Glutamatergic neuron (in vitro differentiated cells): Measurements from ENCODE around the gene OTULIN. TPM values are rescaled to one million over a fixed set of nuclear protein-coding genes. Genes with fewer than 3 reads are reported as not detected.

Source experiments
- DNase-seq: peaks from one replicate; pipeline ENCODE4 v3.0.0; 2022
- H3K27ac Mint-ChIP-seq: one replicate; pipeline ENCODE4 v1.8.0; 2020; ENCODE audit warnings: mild to moderate bottlenecking, mixed read lengths, inconsistent platforms; ENCODE audit not compliant: unreplicated experiment
- H3K27me3 Mint-ChIP-seq: one replicate; pipeline ENCODE4 v1.8.0; 2020; ENCODE audit warnings: mild to moderate bottlenecking, moderate library complexity, mixed read lengths, inconsistent platforms; ENCODE audit not compliant: unreplicated experiment
- H3K36me3 Mint-ChIP-seq: one replicate; pipeline ENCODE4 v1.8.0; 2020; ENCODE audit warnings: mild to moderate bottlenecking, mixed read lengths, inconsistent platforms; ENCODE audit not compliant: unreplicated experiment
- H3K4me1 Mint-ChIP-seq: one replicate; pipeline ENCODE4 v1.8.0; 2020; ENCODE audit warnings: mild to moderate bottlenecking, low read depth, mixed read lengths, inconsistent platforms; ENCODE audit not compliant: unreplicated experiment
- H3K4me3 Mint-ChIP-seq: one replicate; pipeline ENCODE4 v1.8.0; 2020; ENCODE audit warnings: mild to moderate bottlenecking, mixed read lengths, inconsistent platforms; ENCODE audit not compliant: unreplicated experiment
- H3K9me3 Mint-ChIP-seq: one replicate; pipeline ENCODE4 v1.8.0; 2020; ENCODE audit warnings: mild to moderate bottlenecking, moderate library complexity, mixed read lengths, inconsistent platforms; ENCODE audit not compliant: unreplicated experiment
- CTCF ChIP-seq: fragments of 200-600 bp; sonication (generic); IDR thresholded peaks from one replicate; pipeline ENCODE4 v1.5.0; 2021; ENCODE audit not compliant: partially characterized antibody, unreplicated experiment
- total RNA-seq: library from RNA; stranded (reverse); fragmentation: NEBNext Ultra II Directional; extraction: Animal tissue kit (Norgen Biotek cat#: 25700); gene quantifications from one replicate; pipeline ENCODE4 v1.2.1, GENCODE V29; 2021; ENCODE audit not compliant: unreplicated experiment

OTULIN gene
- total RNA-seq, 1 donor from 2014 or later: 17.7 TPM

DNA sequence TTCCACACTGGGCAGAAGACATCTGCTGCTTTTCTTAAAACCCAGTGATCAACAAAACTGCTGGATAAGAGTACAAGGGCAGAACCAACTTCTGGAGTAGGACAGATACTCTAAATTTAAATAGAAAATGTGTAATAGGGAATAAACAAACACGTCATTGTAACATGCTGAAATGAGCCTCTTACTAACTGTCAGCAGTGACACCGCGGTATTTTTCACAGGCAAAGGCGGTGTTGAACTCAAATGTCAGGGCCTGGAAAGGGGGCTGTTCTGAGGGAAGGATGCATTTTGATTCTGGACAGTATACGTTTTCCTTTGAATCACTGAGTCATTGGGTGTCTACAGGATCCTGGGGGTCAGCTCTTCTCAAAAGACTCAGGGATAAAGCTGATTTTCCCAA is 73.5 kb downstream of the OTULIN start:
- Mint-ChIP-seq H3K9me3 (peaks cover 20% of the 10 kb centered on the region), H3K27me3 (peaks cover 8% of the 10 kb centered on the region), H3K4me3 (no peak overlapping the region), H3K36me3 (no peaks in the 10 kb centered on the region), H3K27ac (peak overlapping the region; percentile 80), H3K4me1 (peaks cover 51% of the 10 kb centered on the region)
- DNase-seq: no peak
- no peak for TF ChIP-seq CTCF

DNA sequence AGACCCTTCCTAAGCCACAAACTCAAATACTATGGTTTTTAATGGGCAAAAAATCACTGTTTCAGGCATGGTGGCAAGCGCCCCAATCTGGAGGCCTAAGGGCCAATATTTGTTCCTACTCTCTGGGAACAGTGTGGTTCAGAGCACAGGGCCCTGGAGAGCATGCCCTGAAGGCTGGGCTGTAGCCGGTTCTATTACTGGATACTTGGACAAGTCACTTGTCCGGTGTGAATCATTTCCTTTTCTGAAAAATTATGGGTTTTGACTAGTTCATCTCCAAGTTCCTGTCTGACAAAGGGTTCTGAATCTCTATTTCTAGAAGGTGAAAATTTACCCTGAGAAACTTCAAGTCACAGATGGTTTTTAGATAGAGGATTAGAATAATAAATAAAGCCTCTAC is 75.0 kb downstream of the OTULIN start:
- H3K9me3 Mint-ChIP-seq: peaks cover 24% of the 10 kb centered on the region
- H3K36me3 Mint-ChIP-seq: no peaks in the 10 kb centered on the region
- DNase-seq: no peak
- H3K27ac Mint-ChIP-seq: peak overlapping the region; percentile 39
- peaks cover 58% of the 10 kb centered on the region for H3K4me1 Mint-ChIP-seq
- H3K27me3 Mint-ChIP-seq: peaks cover 9% of the 10 kb centered on the region
- H3K4me3 Mint-ChIP-seq: peak overlapping the region; percentile 1
- no peak for TF ChIP-seq CTCF

DNA sequence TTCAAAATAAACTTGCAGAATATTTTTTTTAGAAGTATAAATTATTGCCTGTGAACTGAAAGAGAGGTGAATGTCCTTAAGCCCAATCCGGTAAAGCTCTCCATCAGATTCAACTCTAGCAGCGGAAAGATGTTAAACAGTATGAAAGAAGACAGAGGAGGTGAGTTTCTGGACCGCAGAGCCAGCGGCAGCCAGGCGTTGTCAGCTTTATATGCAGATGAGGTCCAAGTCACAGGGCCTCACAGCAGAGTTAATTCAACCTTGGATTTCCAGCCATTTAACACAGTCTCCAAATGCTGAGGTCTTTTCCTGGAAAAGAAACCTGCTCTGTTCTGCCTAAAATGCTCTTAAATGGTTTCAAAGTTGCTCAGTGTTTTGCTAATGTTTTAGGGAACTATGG is 75.5 kb downstream of the OTULIN start:
- peaks cover 9% of the 10 kb centered on the region for H3K27me3 Mint-ChIP-seq

GRCh38 chr5:14741131-14741530 is 76.6 kb downstream of the OTULIN start:
- no peaks in the 10 kb centered on the region for H3K36me3 Mint-ChIP-seq
- TF ChIP-seq CTCF: no peak
- peaks cover 7% of the 10 kb centered on the region for H3K27me3 Mint-ChIP-seq
- H3K9me3 Mint-ChIP-seq: peaks cover 24% of the 10 kb centered on the region
- H3K27ac Mint-ChIP-seq: peak overlapping the region; percentile 92
- DNase-seq: peak; percentile 86
- H3K4me3 Mint-ChIP-seq: peak overlapping the region; percentile 35
- peaks cover 64% of the 10 kb centered on the region for H3K4me1 Mint-ChIP-seq

More for the DNA sequence above, 75.5 kb downstream of the OTULIN start:
- no peak for TF ChIP-seq CTCF
- H3K9me3 Mint-ChIP-seq: peaks cover 24% of the 10 kb centered on the region
- peak overlapping the region; percentile 92 for H3K27ac Mint-ChIP-seq
- H3K4me1 Mint-ChIP-seq: peaks cover 60% of the 10 kb centered on the region
- H3K4me3 Mint-ChIP-seq: peak overlapping the region; percentile 1
- no peaks in the 10 kb centered on the region for H3K36me3 Mint-ChIP-seq
- no peak for DNase-seq

GRCh38 chr5:14741801-14742440 is 77.4 kb downstream of the OTULIN start:
- peak overlapping the region; percentile 92 for H3K27ac Mint-ChIP-seq
- TF ChIP-seq CTCF: no peak
- H3K27me3 Mint-ChIP-seq: peaks cover 7% of the 10 kb centered on the region
- peaks cover 22% of the 10 kb centered on the region for H3K9me3 Mint-ChIP-seq
- H3K36me3 Mint-ChIP-seq: no peaks in the 10 kb centered on the region
- H3K4me1 Mint-ChIP-seq: peaks cover 59% of the 10 kb centered on the region
- H3K4me3 Mint-ChIP-seq: peak overlapping the region; percentile 50
- DNase-seq: no peak
